ENCODE data around the gene SLC7A9. TPM values are rescaled to one million over a fixed set of nuclear protein-coding genes. Genes with fewer than 3 reads are reported as not detected.

SLC7A9 gene
- total and polyA plus RNA-seq, 2 of the 13 experiments (the other 11 are each of a cell fraction or from before 2014, with no cell fraction given): 4.7 to 8.3 TPM

DNA sequence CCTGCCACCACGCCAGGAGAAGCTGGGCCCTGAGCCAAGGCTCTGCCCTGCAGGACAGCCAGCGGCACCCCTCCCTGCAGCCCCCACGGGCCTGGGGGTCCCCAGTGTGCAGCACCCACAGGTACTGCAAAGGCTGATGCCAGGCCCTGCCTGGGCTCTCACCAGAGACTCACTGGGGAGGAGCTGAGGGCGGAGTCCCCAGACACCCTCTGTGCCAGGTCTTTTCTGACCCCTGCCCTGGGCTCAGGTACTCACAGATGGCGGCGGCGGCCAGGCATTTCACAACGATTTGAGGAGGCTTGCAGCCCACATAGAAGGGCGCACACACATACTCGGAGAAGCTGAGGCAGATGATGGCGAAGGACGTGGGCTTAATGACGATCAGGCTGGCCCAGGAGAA, 5.7 kb downstream of the SLC7A9 start (continued):
- TF ChIP-seq NFE2L2 (IDR thresholded peaks at IDR 0.05; ENCODE audit: low read length) (no peak), TP53 (CRISPR knock-in tag; conservative IDR thresholded peaks at IDR 0.05) (no peak)

DNA sequence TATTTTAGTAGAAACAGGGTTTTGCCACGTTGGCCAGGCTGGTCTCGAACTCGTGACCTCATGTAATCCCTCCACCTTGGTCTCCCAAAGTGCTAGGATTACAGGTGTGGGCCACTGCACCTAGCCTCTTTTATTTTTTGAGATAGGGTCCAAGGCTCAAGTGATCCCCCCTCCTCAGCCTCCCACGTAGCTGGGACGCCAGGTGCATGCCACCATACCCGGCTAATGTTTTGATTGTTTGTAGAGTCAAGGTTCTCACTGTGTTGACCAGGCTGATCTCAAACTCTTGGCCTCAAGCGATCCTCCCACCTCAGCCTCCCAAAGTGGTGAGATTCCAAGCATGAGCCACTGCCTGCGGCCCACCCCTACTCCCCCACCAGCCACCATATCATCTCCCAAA, 6.3 kb downstream of the SLC7A9 start:
- no TSS peak for BruUV-seq (replicated peaks)
- FAIRE-seq: no peak
- POLR2A ChIA-PET: no interaction called here
- no peak overlapping the region for H3K4me3 ChIP-seq (replicated peaks in 1 of 3; ENCODE audit: insufficient read depth in 1 of 3, low read depth in 2 of 3, low read length in 3 of 3)
- in situ Hi-C loops (cut with HindIII; ENCODE audit: extremely low pct_ligation_motif_present, low pct_unique_long_range_greater_than_20kb): no loop called here
- no peak overlapping the region for H2AFZ ChIP-seq (ENCODE audit: low read length)
- H3K9ac ChIP-seq (ENCODE audit: insufficient read depth, low read depth, low read length): no peak overlapping the region
- H3K4me2 ChIP-seq (ENCODE audit: low read depth, low read length): no peak overlapping the region
- intact Hi-C loops (cut with micrococcal nuclease; ENCODE audit: unreplicated experiment): no loop called here
- no peak for ATAC-seq
- peaks cover 3 to 6% of the 10 kb centered on the region in 2 experiments; a peak in 4 of 5 replicates for H3K36me3 ChIP-seq (replicated peaks in 1 of 2; ENCODE audit: control insufficient read depth in 1 of 2, insufficient read depth in 2 of 2, low read length in 2 of 2)
- no peaks in the 10 kb centered on the region for H4K20me1 ChIP-seq (ENCODE audit: insufficient read depth, low read length)
- H3K79me2 ChIP-seq (ENCODE audit: insufficient read depth, low read length): no peaks in the 10 kb centered on the region
- CTCF ChIA-PET (ENCODE audit: low intra/inter-chr PET ratio, low total read pairs): no interaction called here
- 96% methylated on average over 8 of the region's 8 CpGs for WGBS (ENCODE audit: low lambda C conversion rate)
- H3K27me3 ChIP-seq (ENCODE audit: control insufficient read depth in 1 of 2, insufficient read depth in 2 of 2, low read length in 2 of 2): no peaks in the 10 kb centered on the region
- no peaks in the 10 kb centered on the region for H3K9me3 ChIP-seq (ENCODE audit: low read length)
- H3K4me1 ChIP-seq (ENCODE audit: insufficient read depth, low read length): peaks cover 2% of the 10 kb centered on the region; the same call in 1 of the 2 replicates
- no peak overlapping the region for H3K27ac ChIP-seq (ENCODE audit: extremely low read length, insufficient read depth, low read length)
- DNase-seq (ENCODE audit: low spot score): no peak
- TF ChIP-seq SIX1 (CRISPR knock-in tag; IDR thresholded peaks at IDR 0.05; ENCODE audit: borderline replicate concordance): no peak
- no peak for TF ChIP-seq BHLHE40 (IDR thresholded peaks at IDR 0.05; ENCODE audit: low read length)
- TF ChIP-seq KLF16 (CRISPR knock-in tag; IDR thresholded peaks at IDR 0.05): no peak
- TF ChIP-seq ATM (IDR thresholded peaks at IDR 0.05; ENCODE audit: borderline replicate concordance): no peak
- no peak for TF ChIP-seq BRCA1 (CRISPR knock-in tag; IDR thresholded peaks at IDR 0.05)
- TF ChIP-seq ZNF781 (CRISPR knock-in tag; IDR thresholded peaks at IDR 0.05; ENCODE audit: borderline replicate concordance, not compliant biosample characterization): no peak
- no peak for TF ChIP-seq RFX3 (CRISPR knock-in tag; IDR thresholded peaks at IDR 0.05)
- TF ChIP-seq ZNF773 (CRISPR knock-in tag; IDR thresholded peaks at IDR 0.05; ENCODE audit: borderline replicate concordance): no peak
